GM19035 (cell line): ENCODE results near the gene MTHFSD.

Experiments used
- ATAC-seq: cut with Tn5 transposase; IDR thresholded peaks from one replicate; pipeline ENCODE4 v1.9.1; 2021; ENCODE audit not compliant: unreplicated experiment

Gene MTHFSD

DNA sequence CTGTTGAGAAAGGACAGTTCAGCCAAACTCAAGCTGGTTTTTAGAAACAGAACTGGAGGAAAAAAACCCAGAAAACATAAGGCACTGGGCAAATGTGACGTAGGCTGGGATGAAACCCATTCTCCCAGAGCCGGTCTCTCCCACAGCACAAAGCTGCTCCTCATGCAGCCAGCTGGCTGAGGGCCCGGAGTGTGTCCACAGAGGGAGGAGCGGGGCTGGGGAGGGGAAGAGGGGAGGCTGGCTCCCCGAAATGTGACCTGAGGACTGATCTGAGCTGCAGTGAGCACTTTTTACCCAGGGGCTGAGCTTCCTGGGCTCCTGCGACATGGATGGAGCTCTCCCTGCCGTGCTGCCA, 23.9 kb downstream of the MTHFSD start:
- no peak for ATAC-seq

DNA sequence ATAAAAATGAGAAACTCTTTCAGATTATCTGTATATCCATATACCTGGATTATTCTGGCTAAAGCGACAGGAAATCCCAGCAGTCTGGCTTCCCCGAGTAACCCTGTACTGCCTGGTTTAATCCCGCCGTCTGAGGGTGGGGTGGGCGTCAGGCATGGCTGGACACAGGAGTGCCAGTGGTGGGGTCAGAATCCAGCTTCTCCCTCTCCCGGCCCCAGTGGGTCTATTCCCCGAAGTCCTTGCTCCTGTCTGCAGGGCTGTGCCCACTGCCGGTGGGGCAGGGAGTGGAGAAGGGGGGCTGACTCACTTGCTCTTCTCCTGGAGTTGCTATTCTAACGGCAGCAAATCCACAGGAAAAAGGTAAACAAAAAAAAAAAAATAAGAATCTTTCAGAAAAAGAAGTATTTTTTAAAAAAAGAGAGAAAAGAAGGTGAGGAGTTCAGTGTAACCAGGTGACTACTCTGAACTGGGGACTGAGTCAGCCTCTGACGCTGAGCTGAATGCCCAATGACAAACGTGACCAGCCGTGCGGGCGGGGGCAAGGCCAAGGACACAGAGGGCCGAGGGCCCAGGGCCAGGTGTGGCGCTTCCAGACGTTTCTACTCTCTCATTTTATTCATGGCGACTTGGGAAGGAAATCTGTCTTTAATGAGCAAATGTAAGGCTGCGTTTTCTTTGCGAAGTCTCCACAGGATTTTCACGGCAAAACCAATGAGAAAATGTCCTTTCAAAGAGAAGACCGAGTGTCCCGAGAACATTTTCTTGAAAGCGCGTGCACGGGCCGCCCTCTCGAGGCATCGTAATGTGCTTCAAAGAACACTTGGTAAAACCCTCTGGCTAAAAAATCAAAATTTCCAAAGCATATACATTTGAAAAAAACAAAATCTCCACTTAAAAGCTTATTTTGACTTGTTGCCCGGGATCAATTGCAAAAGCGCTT, 24.5 kb downstream of the MTHFSD start:
- no peak for ATAC-seq

DNA sequence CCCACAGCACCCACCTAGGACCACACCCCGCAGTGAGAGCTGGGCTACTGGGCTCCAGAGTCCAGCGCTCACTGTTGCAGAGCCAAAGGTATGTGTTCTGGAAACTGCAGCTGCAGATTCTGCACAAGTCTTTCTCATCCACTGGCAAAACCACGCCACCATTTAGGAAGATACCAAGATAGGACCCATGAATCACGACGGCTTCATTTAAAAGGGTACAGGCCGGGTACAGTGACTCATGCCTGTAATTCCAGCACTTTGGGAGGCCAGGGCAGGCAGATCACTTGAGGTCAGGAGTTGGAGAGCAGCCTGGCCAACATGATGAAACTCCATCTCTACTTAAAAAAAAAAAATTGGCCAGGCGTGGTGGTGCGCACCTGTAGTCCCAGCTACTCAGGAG, 25.9 kb downstream of the MTHFSD start:
- no peak for ATAC-seq

- ATAC-seq, result no peak
Measured at GRCh38 chr16:86528061-86528929, 26.7 kb downstream of the MTHFSD start.

GRCh38 chr16:86527366-86527765, 27.7 kb downstream of the MTHFSD start:
- ATAC-seq, result no peak

GRCh38 chr16:86525696-86526095, 29.3 kb downstream of the MTHFSD start:
- no peak for ATAC-seq

GRCh38 chr16:86524029-86524428, 31.0 kb downstream of the MTHFSD start:
- no peak for ATAC-seq

DNA sequence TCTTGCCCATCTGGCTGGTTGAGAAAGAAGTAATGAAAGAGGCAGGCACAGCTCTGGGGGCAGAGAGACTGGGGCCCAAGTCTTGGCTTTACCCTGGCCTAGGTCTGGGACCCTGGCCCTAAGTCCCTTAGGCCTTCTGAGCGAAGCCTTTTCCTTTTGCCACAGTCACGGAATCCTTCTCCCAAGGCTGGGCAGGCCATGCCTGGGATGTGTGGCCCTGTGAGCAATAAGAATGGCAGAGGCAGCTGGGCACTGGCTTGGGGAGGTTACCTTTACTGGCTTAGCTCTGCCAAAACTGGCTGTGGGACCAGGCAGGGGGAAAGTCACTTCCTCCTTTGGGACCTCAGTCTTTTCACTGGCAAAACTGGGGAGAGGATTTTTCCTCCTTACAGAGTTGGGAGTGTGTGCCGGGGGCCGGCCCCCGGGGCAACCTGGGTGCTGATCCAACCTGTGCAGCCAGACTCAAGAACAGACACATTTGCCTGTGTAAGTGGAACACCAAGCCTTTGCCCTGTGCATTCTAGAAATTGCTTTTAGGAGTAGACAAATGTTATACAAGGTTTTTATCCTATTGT, 31.8 kb downstream of the MTHFSD start:
- no peak for ATAC-seq

- ATAC-seq, result no peak
Measured at GRCh38 chr16:86522634-86523033, 32.4 kb downstream of the MTHFSD start.

DNA sequence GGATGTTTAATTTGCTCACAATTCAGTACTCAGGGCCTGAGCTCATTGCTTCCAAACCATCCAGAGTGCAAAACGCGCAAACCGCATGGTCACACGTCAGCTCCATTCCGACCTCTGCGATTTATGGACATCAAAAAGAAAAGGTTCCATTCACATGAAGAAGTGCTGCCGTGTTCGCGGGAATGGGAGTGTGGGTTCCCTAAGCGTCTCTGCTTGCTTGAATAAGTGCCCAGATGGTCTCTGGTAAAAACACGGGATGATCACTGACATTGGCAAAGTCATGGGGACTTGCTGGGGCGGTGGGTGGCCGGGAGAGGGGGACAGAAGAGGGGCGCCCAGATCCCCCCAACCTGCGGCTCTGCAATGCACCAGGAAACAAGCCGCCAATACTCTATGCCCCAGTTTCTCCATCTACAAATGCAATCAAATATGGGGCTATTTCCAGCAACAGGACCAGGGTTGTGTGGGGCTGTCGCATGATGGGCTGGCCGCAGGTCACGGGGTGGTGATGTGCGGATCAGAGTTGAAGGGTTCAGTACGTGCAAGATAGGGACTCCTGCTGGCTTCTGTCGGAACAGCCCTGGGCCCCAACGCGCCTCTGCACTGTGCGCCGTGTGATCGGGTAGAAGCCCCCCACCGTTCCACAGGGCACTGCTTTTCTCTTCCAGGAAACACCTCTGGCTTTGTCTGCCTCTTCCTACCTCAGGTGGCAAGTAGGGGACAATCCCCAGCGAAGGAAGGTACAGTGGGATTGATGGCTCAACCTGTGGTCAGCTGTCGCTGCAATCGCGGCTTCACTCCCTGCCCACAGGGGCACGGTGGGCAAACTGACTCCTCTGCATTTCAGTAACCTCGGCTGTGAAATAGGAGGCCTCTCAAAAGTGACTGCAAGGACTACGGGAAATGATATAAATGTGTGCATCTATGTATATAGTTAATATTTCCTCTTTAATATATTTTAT, 33.5 kb downstream of the MTHFSD start:
- no peak for ATAC-seq

GRCh38 chr16:86520317-86521210, 34.5 kb downstream of the MTHFSD start:
- ATAC-seq, result no peak

- no peak for ATAC-seq
Measured at GRCh38 chr16:86519649-86520316, 35.3 kb downstream of the MTHFSD start.

- no peak for ATAC-seq
Measured at GRCh38 chr16:86519007-86519648, 35.9 kb downstream of the MTHFSD start.

- no peak for ATAC-seq
Measured at GRCh38 chr16:86517652-86518258, 37.3 kb downstream of the MTHFSD start.

GRCh38 chr16:86517033-86517432, 38.0 kb downstream of the MTHFSD start:
- no peak for ATAC-seq

- no peak for ATAC-seq
Measured at GRCh38 chr16:86516623-86517003, 38.4 kb downstream of the MTHFSD start.

DNA sequence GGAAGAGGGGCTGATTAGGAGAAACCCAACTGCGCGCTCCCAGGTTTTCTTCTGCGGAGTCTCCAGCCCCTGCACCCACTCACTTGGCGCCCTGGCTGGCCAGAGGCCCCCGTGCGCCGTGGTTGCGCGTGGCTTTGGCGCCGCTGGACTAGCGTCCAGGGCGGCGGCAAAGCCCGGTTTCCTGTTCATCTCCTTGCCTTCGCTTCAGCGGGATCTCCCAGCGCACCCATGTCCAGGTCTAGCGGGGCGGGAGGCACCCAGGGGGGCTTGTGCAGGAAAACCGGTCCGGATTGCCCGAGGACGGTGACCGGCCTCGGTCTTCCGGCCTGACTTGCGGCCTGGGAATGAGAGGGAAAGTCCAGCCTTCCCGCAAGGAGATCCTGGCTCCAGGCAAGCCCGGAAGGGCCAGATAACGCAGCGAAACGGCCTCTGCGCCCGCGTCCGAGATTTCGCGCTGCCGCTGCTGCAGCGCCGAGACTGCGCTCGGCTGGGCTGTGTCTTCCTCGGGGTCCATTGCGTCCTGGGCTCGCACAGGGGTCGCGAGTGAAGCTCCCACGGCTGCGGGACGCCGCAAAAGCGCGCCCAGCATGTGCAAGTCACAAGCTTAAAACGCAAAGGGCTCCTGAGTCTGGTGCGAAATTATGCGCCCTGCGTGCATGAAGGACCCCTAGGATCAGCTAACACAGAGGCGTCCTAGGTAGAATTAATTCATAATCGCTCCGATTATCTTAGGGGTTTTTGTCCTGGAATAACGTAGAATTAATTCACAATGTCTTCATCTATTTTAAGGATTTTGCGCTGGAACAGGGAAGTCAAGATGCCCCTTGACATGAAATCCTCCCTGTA, 39.0 kb downstream of the MTHFSD start:
- no peak for ATAC-seq
